ENCODE data around the gene POLR2E.

DNA sequence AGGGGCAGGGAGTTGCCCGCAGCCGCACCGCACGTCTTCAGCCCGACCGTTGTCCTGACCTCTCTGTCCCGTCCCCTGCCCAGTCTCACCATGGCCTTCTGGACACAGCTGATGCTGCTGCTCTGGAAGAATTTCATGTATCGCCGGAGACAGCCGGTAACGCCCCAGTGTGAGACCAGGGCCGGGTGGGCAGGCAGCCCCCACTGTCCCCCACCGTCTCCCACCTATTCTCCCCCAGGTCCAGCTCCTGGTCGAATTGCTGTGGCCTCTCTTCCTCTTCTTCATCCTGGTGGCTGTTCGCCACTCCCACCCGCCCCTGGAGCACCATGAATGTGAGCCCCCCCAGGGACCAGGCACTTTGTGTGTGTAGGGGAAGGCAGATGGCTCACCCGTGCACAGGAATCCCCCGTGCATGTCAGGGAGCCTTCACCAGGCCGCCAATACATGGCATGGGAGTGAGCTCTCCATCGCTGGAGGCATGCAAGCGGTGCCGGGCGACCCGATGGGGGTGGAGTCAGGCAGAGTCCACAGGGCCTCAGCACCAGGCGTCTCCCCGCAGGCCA is 53.8 kb downstream of the POLR2E start:
- TF ChIP-seq, protein P1, sequence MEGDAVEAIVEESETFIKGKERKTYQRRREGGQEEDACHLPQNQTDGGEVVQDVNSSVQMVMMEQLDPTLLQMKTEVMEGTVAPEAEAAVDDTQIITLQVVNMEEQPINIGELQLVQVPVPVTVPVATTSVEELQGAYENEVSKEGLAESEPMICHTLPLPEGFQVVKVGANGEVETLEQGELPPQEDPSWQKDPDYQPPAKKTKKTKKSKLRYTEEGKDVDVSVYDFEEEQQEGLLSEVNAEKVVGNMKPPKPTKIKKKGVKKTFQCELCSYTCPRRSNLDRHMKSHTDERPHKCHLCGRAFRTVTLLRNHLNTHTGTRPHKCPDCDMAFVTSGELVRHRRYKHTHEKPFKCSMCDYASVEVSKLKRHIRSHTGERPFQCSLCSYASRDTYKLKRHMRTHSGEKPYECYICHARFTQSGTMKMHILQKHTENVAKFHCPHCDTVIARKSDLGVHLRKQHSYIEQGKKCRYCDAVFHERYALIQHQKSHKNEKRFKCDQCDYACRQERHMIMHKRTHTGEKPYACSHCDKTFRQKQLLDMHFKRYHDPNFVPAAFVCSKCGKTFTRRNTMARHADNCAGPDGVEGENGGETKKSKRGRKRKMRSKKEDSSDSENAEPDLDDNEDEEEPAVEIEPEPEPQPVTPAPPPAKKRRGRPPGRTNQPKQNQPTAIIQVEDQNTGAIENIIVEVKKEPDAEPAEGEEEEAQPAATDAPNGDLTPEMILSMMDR (IDR thresholded peaks at IDR 0.05; ENCODE audit: low read depth, low read length, missing input control), result no peak
- TF ChIP-seq, protein P2, sequence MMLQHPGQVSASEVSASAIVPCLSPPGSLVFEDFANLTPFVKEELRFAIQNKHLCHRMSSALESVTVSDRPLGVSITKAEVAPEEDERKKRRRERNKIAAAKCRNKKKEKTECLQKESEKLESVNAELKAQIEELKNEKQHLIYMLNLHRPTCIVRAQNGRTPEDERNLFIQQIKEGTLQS (IDR thresholded peaks at IDR 0.05), result no peak
- TF ChIP-seq, protein P3, sequence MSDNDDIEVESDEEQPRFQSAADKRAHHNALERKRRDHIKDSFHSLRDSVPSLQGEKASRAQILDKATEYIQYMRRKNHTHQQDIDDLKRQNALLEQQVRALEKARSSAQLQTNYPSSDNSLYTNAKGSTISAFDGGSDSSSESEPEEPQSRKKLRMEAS (IDR thresholded peaks at IDR 0.05), result no peak
- no peak for TF ChIP-seq RAD21 (IDR thresholded peaks at IDR 0.05)
- no peak for TF ChIP-seq JUND (IDR thresholded peaks at IDR 0.05)
- TF ChIP-seq, protein P4, sequence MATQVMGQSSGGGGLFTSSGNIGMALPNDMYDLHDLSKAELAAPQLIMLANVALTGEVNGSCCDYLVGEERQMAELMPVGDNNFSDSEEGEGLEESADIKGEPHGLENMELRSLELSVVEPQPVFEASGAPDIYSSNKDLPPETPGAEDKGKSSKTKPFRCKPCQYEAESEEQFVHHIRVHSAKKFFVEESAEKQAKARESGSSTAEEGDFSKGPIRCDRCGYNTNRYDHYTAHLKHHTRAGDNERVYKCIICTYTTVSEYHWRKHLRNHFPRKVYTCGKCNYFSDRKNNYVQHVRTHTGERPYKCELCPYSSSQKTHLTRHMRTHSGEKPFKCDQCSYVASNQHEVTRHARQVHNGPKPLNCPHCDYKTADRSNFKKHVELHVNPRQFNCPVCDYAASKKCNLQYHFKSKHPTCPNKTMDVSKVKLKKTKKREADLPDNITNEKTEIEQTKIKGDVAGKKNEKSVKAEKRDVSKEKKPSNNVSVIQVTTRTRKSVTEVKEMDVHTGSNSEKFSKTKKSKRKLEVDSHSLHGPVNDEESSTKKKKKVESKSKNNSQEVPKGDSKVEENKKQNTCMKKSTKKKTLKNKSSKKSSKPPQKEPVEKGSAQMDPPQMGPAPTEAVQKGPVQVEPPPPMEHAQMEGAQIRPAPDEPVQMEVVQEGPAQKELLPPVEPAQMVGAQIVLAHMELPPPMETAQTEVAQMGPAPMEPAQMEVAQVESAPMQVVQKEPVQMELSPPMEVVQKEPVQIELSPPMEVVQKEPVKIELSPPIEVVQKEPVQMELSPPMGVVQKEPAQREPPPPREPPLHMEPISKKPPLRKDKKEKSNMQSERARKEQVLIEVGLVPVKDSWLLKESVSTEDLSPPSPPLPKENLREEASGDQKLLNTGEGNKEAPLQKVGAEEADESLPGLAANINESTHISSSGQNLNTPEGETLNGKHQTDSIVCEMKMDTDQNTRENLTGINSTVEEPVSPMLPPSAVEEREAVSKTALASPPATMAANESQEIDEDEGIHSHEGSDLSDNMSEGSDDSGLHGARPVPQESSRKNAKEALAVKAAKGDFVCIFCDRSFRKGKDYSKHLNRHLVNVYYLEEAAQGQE (IDR thresholded peaks at IDR 0.05), result no peak
